ENCODE measurements around the gene NOTO.

NOTO gene

GRCh38 chr2:73258913-73259215 is 56.5 kb downstream of the NOTO start:
- Histone ChIP-seq H4K20me1 (ENCODE audit: insufficient read depth, low read length) (peaks cover 24% of the 10 kb centered on the region; the same call in 1 of the 2 replicates), H2AFZ (ENCODE audit: low read depth, low read length) (no peak overlapping the region), H3K36me3 (ENCODE audit: insufficient read depth, low read length) (peaks cover 77% of the 10 kb centered on the region), H3K27me3 (ENCODE audit: insufficient read depth, low read length, poor library complexity) (no peaks in the 10 kb centered on the region), H3K9me3 (ENCODE audit: insufficient read depth, low read length, severe bottlenecking) (no peaks in the 10 kb centered on the region), H3K9ac (ENCODE audit: low read depth, low read length) (no peak overlapping the region), H3K4me3 (ENCODE audit: low read depth in 1 of 2, low read length in 2 of 2) (no peak overlapping the region), H3K27ac (ENCODE audit: low read length) (no peak overlapping the region), H3K79me2 (ENCODE audit: insufficient read depth, low read length) (no peaks in the 10 kb centered on the region), H3K4me2 (ENCODE audit: insufficient read depth, low read length) (no peak overlapping the region), H3K4me1 (ENCODE audit: insufficient read depth, low read length) (no peaks in the 10 kb centered on the region)
- ATAC-seq (ENCODE audit: insufficient read depth, low read depth) (no peak), DNase-seq (no peak)
- TF ChIP-seq EZH2 (IDR thresholded peaks at IDR 0.05; ENCODE audit: borderline replicate concordance, low read depth, low read length, severe bottlenecking) (no peak), CTCF (IDR thresholded peaks at IDR 0.05; ENCODE audit: borderline replicate concordance, extremely low read depth, low read length, poor library complexity, severe bottlenecking) (no peak)

GRCh38 chr2:73259276-73259675 is 56.9 kb downstream of the NOTO start:
- ATAC-seq (ENCODE audit: insufficient read depth, low read depth) = no peak
- Histone ChIP-seq H3K36me3 (ENCODE audit: insufficient read depth, low read length) (peaks cover 77% of the 10 kb centered on the region), H4K20me1 (ENCODE audit: insufficient read depth, low read length) (peaks cover 26% of the 10 kb centered on the region; the same call in 1 of the 2 replicates), H3K27me3 (ENCODE audit: insufficient read depth, low read length, poor library complexity) (no peaks in the 10 kb centered on the region), H3K9ac (ENCODE audit: low read depth, low read length) (no peak overlapping the region), H3K4me1 (ENCODE audit: insufficient read depth, low read length) (no peaks in the 10 kb centered on the region), H2AFZ (ENCODE audit: low read depth, low read length) (no peak overlapping the region), H3K4me2 (ENCODE audit: insufficient read depth, low read length) (no peak overlapping the region), H3K4me3 (ENCODE audit: low read depth in 1 of 2, low read length in 2 of 2) (no peak overlapping the region), H3K79me2 (ENCODE audit: insufficient read depth, low read length) (no peaks in the 10 kb centered on the region), H3K9me3 (ENCODE audit: insufficient read depth, low read length, severe bottlenecking) (no peaks in the 10 kb centered on the region), H3K27ac (ENCODE audit: low read length) (no peak overlapping the region)
- no peak for DNase-seq
- no peak for TF ChIP-seq EZH2 (IDR thresholded peaks at IDR 0.05; ENCODE audit: borderline replicate concordance, low read depth, low read length, severe bottlenecking)
- no peak for TF ChIP-seq CTCF (IDR thresholded peaks at IDR 0.05; ENCODE audit: borderline replicate concordance, extremely low read depth, low read length, poor library complexity, severe bottlenecking)

- peaks cover 26% of the 10 kb centered on the region; the same call in 1 of the 2 replicates for H4K20me1 ChIP-seq (ENCODE audit: insufficient read depth, low read length)
- no peaks in the 10 kb centered on the region for H3K9me3 ChIP-seq (ENCODE audit: insufficient read depth, low read length, severe bottlenecking)
- ATAC-seq (ENCODE audit: insufficient read depth, low read depth) (no peak), DNase-seq (no peak)
- H3K4me3 ChIP-seq (ENCODE audit: low read depth in 1 of 2, low read length in 2 of 2) = no peak overlapping the region
- no peak overlapping the region for H3K4me2 ChIP-seq (ENCODE audit: insufficient read depth, low read length)
- H2AFZ ChIP-seq (ENCODE audit: low read depth, low read length) = no peak overlapping the region
- no peaks in the 10 kb centered on the region for H3K27me3 ChIP-seq (ENCODE audit: insufficient read depth, low read length, poor library complexity)
- no peak overlapping the region for H3K9ac ChIP-seq (ENCODE audit: low read depth, low read length)
- H3K79me2 ChIP-seq (ENCODE audit: insufficient read depth, low read length) = no peaks in the 10 kb centered on the region
- TF ChIP-seq CTCF (IDR thresholded peaks at IDR 0.05; ENCODE audit: borderline replicate concordance, extremely low read depth, low read length, poor library complexity, severe bottlenecking) (no peak), EZH2 (IDR thresholded peaks at IDR 0.05; ENCODE audit: borderline replicate concordance, low read depth, low read length, severe bottlenecking) (no peak)
- no peak overlapping the region for H3K27ac ChIP-seq (ENCODE audit: low read length)
- H3K4me1 ChIP-seq (ENCODE audit: insufficient read depth, low read length) = no peaks in the 10 kb centered on the region
- peaks cover 77% of the 10 kb centered on the region for H3K36me3 ChIP-seq (ENCODE audit: insufficient read depth, low read length)
Measured at GRCh38 chr2:73259704-73260337, 57.4 kb downstream of the NOTO start.

Data from DND-41 (cell line).